ENCODE results near the gene NR3C1.

The NR3C1 gene

GRCh38 chr5:143428738-143429420, 25.4 kb upstream of the NR3C1 start:
- Histone ChIP-seq H4K20me1 (ENCODE audit: insufficient read depth, low read length, poor library complexity, severe bottlenecking) (no peaks in the 10 kb centered on the region), H3K9me2 (replicated peaks; ENCODE audit: low read depth, low read length) (no peaks in the 10 kb centered on the region), H3K9me3 (ENCODE audit: insufficient read depth, low read depth, low read length) (no peaks in the 10 kb centered on the region), H3K27me3 (ENCODE audit: insufficient read depth, low read length, poor library complexity, severe bottlenecking) (no peaks in the 10 kb centered on the region), H3K4me1 (ENCODE audit: insufficient read depth, low read length, poor library complexity, severe bottlenecking) (peaks cover 10% of the 10 kb centered on the region), H3K4me2 (ENCODE audit: low read depth, low read length, poor library complexity, severe bottlenecking) (no peak overlapping the region), H3K36me3 (ENCODE audit: insufficient read depth, low read length) (no peaks in the 10 kb centered on the region), H2AFZ (ENCODE audit: low read length) (peak overlapping the region; percentile 23; the same call in 1 of the 2 replicates), H3K9ac (ENCODE audit: low read depth, low read length, poor library complexity, severe bottlenecking) (no peak overlapping the region), H3F3A (ENCODE audit: low read depth) (no peaks in the 10 kb centered on the region), H3K4me3 (ENCODE audit: low read length, poor library complexity, severe bottlenecking) (no peak overlapping the region), H3K79me2 (ENCODE audit: insufficient read depth, low read length) (no peaks in the 10 kb centered on the region)
- TF ChIP-seq EZH2phosphoT487 (IDR thresholded peaks at IDR 0.05; ENCODE audit: borderline replicate concordance) (no peak), CTCF (conservative IDR thresholded peaks at IDR 0.05; ENCODE audit: low read length) (no peak)

- Histone ChIP-seq H3K4me3 (ENCODE audit: low read length, poor library complexity, severe bottlenecking) (no peak overlapping the region), H3K9ac (ENCODE audit: low read depth, low read length, poor library complexity, severe bottlenecking) (no peak overlapping the region), H3K9me3 (ENCODE audit: insufficient read depth, low read depth, low read length) (no peaks in the 10 kb centered on the region), H4K20me1 (ENCODE audit: insufficient read depth, low read length, poor library complexity, severe bottlenecking) (no peaks in the 10 kb centered on the region), H3K36me3 (ENCODE audit: insufficient read depth, low read length) (no peaks in the 10 kb centered on the region), H3K4me1 (ENCODE audit: insufficient read depth, low read length, poor library complexity, severe bottlenecking) (peaks cover 5% of the 10 kb centered on the region), H3K4me2 (ENCODE audit: low read depth, low read length, poor library complexity, severe bottlenecking) (no peak overlapping the region), H3K79me2 (ENCODE audit: insufficient read depth, low read length) (no peaks in the 10 kb centered on the region), H3K9me2 (replicated peaks; ENCODE audit: low read depth, low read length) (no peaks in the 10 kb centered on the region), H3K27me3 (ENCODE audit: insufficient read depth, low read length, poor library complexity, severe bottlenecking) (no peaks in the 10 kb centered on the region), H2AFZ (ENCODE audit: low read length) (0 out of 2 replicates have a peak overlapping the region, but pooled peaks have one; percentile 23), H3F3A (ENCODE audit: low read depth) (no peaks in the 10 kb centered on the region)
- TF ChIP-seq EZH2phosphoT487 (IDR thresholded peaks at IDR 0.05; ENCODE audit: borderline replicate concordance) (no peak), CTCF (conservative IDR thresholded peaks at IDR 0.05; ENCODE audit: low read length) (no peak)
These were observed 24.7 kb upstream of the NR3C1 start for GRCh38 chr5:143428155-143428554.

GRCh38 chr5:143427122-143427735, 23.7 kb upstream of the NR3C1 start:
- Histone ChIP-seq H3K9me3 (ENCODE audit: insufficient read depth, low read depth, low read length) (no peaks in the 10 kb centered on the region), H3K4me1 (ENCODE audit: insufficient read depth, low read length, poor library complexity, severe bottlenecking) (no peaks in the 10 kb centered on the region), H3K4me3 (ENCODE audit: low read length, poor library complexity, severe bottlenecking) (no peak overlapping the region), H3K9ac (ENCODE audit: low read depth, low read length, poor library complexity, severe bottlenecking) (no peak overlapping the region), H3K36me3 (ENCODE audit: insufficient read depth, low read length) (no peaks in the 10 kb centered on the region), H3K79me2 (ENCODE audit: insufficient read depth, low read length) (no peaks in the 10 kb centered on the region), H3K4me2 (ENCODE audit: low read depth, low read length, poor library complexity, severe bottlenecking) (no peak overlapping the region), H3K27me3 (ENCODE audit: insufficient read depth, low read length, poor library complexity, severe bottlenecking) (no peaks in the 10 kb centered on the region), H3F3A (ENCODE audit: low read depth) (no peaks in the 10 kb centered on the region), H2AFZ (ENCODE audit: low read length) (no peak overlapping the region), H3K9me2 (replicated peaks; ENCODE audit: low read depth, low read length) (no peaks in the 10 kb centered on the region), H4K20me1 (ENCODE audit: insufficient read depth, low read length, poor library complexity, severe bottlenecking) (no peaks in the 10 kb centered on the region)
- TF ChIP-seq CTCF (conservative IDR thresholded peaks at IDR 0.05; ENCODE audit: low read length) (no peak), EZH2phosphoT487 (IDR thresholded peaks at IDR 0.05; ENCODE audit: borderline replicate concordance) (no peak)

Measured in Loucy (cell line).